ENCODE measurements around the gene SEMA4G.

Gene SEMA4G

DNA sequence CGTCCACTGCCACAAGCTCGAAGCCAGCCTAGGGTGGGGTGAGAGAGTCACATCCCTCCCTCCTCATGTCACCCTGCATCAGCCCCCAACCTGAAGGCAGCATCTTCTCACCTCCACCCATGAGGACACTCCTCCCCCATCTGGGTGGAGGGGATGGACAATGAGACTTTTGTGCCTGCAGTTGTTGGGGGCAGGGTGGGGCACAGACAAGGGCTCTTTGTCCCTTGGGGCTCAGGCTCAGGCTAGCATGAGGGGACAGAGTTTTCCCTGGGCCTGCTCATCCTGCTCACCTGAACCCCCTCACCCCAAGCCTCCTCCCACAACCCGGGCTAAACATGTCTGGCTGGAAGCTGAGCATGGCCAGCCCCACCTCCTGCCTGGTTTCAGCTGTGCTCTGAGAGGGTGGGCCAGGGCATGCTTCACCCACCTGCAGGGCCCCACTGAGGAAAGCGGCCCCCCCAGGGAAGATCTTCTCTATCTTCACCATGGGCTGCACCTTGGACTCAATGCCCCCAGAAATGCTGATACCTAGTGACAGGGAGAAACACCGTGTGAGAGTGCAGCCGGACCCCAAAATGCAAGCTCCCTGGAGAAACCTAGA lies 39.6 kb downstream of the SEMA4G start:
- no peak for DNase-seq

GRCh38 chr10:101010329-101010728 lies 41.0 kb downstream of the SEMA4G start:
- DNase-seq: no peak

DNA sequence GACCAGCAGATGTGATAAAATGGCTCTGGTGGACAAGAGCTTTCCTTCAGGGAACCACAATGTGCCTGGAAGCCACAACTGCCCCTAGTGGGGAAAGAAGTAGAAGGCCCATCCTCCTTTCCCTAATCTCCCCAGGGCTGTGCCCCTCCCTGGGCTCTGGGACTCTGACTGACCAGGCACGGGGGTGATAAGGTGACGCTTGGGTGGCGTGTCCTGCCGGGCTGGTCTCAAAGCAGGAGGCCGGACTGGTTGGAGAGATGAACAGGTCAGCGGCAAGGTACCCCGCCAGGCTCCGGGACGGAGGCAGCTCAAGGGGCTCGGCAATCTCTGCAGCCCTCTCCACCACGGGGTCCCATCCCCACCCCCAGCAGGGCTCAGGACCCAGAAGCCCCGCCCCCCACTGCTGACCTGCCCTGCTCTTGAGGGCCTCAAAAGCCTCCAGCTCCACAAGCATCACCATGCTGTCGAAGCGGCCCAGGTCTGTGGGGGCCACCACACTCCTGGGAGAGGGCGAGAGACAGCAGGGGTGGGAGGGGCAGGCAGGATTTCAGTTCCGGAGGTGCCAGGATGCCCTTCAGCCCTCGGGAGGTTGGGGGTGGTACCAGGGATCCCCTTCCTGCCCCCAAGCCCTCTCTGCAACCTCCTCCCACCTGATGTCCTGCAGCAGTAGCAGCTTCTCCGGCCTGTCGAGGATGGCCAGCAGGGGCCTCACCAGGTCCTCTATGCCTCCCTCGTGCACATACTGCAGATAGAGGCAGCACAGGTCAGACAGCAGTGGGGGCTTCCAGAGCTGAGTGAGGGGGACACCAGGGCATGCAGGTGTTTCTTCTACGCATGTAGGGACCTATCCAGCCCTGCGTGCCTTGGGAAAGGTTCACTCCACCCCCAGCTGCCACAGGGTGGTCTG lies 42.5 kb downstream of the SEMA4G start:
- DNase-seq: no peak

DNA sequence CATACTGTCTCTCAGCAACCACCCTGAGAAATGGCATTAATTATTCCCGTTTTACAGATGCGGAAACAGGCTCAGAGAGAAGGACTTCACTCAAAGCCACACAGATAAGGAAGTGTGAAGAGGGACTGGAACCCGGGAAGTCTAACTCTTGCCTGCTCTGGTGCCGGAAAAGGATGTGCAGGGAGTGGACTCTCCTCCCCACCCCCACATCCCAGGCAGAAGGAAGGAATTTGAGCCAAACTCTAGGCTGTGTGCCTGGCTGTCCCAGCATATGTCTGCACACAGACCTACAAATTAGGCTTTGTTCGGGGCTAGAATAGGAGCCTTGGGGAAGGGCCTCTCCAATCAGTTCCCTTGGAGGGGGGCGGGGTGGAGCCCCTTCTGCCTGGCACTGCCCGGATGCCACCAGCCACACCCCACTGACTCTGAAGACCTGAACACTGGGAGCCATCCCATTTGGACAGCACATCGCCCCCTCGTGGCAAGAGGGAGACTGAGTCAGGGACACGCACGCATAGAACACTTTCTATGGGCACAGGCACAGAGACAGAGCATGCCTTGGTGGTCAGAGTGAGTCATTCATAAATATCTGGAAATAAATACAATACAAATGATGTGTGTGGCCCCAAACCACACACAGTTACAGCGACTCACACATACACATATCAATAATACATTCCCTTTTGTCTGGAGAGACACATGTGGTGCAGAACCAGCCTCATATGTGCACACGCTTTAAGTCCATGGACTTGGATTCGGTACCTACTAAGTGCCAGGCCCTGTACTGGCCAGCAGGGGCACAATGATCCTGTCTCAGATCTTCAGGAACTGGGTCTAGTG lies 43.4 kb downstream of the SEMA4G start:
- DNase-seq: peak; percentile 88

GRCh38 chr10:101013365-101013825 lies 44.1 kb downstream of the SEMA4G start:
- DNase-seq: no peak

DNA sequence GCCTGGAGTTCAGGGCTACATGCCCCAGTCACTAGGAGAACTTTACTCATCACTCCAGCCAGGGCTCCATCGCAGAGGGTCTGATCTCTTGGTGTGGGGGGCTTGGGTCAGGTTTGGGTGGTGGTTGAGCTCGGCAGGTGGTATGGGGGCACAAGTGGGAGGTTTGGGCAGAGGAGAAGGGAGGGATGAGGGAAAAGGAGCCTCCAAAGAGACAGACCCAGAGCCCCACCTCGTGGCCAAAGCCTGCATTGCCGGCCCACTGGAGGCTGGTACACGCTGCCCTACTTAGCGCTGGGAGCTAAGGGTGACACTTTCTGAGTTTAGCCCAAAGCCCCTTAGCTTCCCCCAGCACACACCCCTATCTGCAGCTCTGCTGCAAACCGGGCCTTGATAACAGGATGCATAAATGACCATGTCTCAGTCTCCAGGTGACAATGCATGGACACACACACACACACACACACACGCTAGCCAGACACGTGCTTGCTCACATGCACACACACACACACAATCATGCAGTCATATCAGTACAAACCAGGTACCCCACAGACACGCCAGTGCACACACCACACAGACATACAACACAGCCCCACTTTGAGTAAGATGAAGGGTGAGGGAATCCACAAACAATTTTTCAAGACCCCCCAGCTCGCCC lies 45.1 kb downstream of the SEMA4G start:
- peak; percentile 85 for DNase-seq

DNA sequence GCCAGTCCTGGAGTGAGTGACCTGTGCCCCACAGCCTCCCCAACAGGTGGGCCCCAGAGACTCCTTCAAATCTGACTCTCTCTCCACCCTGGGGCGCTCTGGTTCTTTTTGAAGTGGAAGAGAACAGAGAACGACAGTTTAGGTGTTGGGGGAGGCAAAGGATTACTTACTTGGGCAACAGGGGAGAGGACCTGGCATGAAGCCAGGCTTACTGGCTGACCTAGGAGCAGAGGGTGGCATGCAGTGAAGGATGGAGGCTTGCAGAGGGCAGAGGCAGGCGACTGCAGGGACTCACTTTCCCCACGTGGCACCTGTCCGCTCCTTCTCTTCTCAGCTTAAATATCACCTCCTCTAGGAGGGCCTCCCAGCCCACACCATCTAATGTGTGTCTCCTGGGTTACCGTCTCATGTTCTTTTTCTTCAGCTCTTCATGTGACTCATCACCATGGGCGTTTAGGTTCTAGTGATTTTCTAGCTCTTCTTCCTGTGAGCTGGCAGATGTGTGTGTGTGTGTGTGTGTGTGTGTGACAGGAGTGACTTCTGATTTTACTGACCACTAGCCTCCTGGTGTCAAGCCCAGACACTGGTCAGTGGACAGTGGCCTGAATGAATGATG lies 45.8 kb downstream of the SEMA4G start:
- no peak for DNase-seq

DNA sequence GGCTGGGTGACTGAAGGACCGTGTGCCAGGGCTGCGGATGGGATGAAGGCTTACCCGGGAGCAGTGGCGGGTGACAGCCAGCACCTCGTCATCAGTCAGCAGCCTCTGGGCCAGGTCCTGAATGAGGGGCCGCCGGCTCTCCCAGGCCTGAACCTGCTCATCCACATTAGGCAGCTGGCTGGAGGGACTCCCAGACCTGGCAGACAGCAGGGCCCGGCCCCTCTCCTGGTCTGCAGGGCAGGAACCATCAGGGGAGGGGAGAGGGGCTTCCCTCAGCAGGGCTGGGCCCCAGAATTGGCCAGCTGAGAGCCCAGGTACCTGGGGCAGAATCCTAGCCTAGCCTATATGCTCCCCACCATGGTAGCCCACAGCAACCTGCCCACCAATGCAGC lies 46.3 kb downstream of the SEMA4G start:
- DNase-seq: no peak

- no peak for DNase-seq
These were observed 47.5 kb downstream of the SEMA4G start for GRCh38 chr10:101016814-101017213.

- no peak for DNase-seq
These were observed 48.9 kb downstream of the SEMA4G start for GRCh38 chr10:101018118-101018599.

DNA sequence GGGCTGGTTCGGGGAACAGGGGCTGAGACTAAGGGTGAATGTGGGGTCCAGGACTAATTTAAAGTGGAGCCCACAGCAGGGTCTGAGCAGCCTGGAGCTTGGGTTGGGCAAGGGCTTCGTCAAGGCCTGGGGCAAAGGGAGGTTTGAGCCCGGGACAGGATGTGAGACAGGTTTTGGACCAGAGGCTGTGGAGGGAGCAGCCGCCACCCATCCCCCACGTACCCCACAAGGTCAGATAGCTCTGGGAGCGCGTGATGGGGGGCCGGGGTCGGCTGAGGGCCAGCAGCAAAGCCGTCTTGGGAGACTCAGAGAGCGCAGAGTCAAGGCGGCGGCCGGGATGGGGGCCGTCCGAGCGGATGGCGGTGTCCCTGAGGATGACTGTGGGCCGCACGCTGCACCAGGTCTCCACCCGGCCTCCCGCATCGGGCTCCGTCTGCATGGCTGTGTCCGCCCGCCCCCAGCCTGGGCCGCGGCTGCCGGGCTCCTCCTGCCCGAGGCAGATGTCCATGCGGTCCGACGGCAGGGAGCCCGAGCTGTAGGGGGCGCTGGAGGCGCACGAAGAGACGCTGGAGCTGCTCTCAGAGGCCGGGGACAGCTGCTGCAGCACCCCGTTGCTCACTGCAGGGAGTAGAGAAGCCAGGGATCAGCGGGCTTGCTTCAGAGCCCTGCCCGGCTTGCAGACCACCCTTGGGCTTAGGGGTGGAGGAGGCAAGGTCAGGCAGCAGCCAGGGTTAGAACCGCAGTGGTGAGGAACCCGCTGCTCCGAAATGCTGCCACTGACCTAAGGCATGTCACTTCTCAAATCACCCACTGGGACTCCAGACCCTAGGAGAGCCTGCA lies 49.5 kb downstream of the SEMA4G start:
- DNase-seq: peak; percentile 90
